Endodermal cell (in vitro differentiated cells): ENCODE data around the gene SRCAP. TPM values are rescaled to one million over a fixed set of nuclear protein-coding genes. Genes with fewer than 3 reads are reported as not detected.
A peak's percentile ranks its signal among the peaks of the same experiment; 100 is the strongest.

Experiments used
- DNase-seq: peaks from one replicate; pipeline ENCODE4 v3.0.0-alpha.2; 2017
- H3K27ac ChIP-seq: 2 replicates; pipeline ENCODE4 v1.5.1; 2013; ENCODE audit warnings: mild to moderate bottlenecking, low read depth, low read length, moderate library complexity
- H3K27me3 ChIP-seq: 2 replicates; pipeline ENCODE4 v1.6.1; 2013; ENCODE audit warnings: mild to moderate bottlenecking, low read length, moderate library complexity; ENCODE audit not compliant: insufficient read depth, control insufficient read depth, poor library complexity, severe bottlenecking
- H3K36me3 ChIP-seq: 2 replicates; pipeline ENCODE4 v1.7.0; 2013; ENCODE audit warnings: mild to moderate bottlenecking, low read length, moderate library complexity; ENCODE audit not compliant: control insufficient read depth, insufficient read depth
- H3K4me1 ChIP-seq: one replicate; pipeline ENCODE4 v1.7.0; 2013; ENCODE audit warnings: low read length; ENCODE audit not compliant: control insufficient read depth, insufficient read depth
- H3K4me3 ChIP-seq: 2 replicates; pipeline ENCODE4 v1.5.1; 2013; ENCODE audit warnings: mild to moderate bottlenecking, low read length, moderate library complexity
- H3K9ac ChIP-seq: 2 replicates; pipeline ENCODE4 v1.6.1; 2013; ENCODE audit warnings: mild to moderate bottlenecking, low read length, moderate library complexity; ENCODE audit not compliant: poor library complexity, severe bottlenecking; ENCODE audit errors: extremely low read depth
- H3K9me3 ChIP-seq: 2 replicates; pipeline ENCODE4 v1.6.1; 2013; ENCODE audit warnings: mild to moderate bottlenecking, low read length, moderate library complexity; ENCODE audit not compliant: control insufficient read depth
- H3K27ac Mint-ChIP-seq: 2 replicates; pipeline ENCODE4 v1.8.0; 2020; ENCODE audit warnings: mixed read lengths
- H3K27me3 Mint-ChIP-seq: 2 replicates; pipeline ENCODE4 v1.8.0; 2021; ENCODE audit warnings: mild to moderate bottlenecking, mixed read lengths; ENCODE audit not compliant: insufficient read depth
- H3K36me3 Mint-ChIP-seq: 2 replicates; pipeline ENCODE4 v1.8.0; 2020; ENCODE audit warnings: low read depth, mixed read lengths
- H3K4me1 Mint-ChIP-seq: 2 replicates; pipeline ENCODE4 v1.8.0; 2020; ENCODE audit warnings: mixed read lengths
- H3K4me3 Mint-ChIP-seq: 2 replicates; pipeline ENCODE4 v1.8.0; 2020; ENCODE audit warnings: mild to moderate bottlenecking, moderate library complexity, mixed read lengths
- H3K9me3 Mint-ChIP-seq: 2 replicates; pipeline ENCODE4 v1.8.0; 2020; ENCODE audit warnings: mild to moderate bottlenecking, mixed read lengths
- CTCF ChIP-seq: fragments of 200-600 bp; sonication (generic); conservative IDR thresholded peaks from 2 replicates; pipeline ENCODE4 v1.5.0; 2021; ENCODE audit warnings: antibody characterized with exemption, mild to moderate bottlenecking
- WGBS, 2 experiments: methylation state at CpG; one replicate each; pipeline versions ENCODE4 v1.1.5 to v1.1.7; 2013; ENCODE audit warnings: missing lambda C conversion rate in 2 of 2, mixed read lengths in 1 of 2; ENCODE audit not compliant: insufficient coverage in 1 of 2, insufficient read length in 1 of 2; 5-methylcytosine and 5-hydroxymethylcytosine counted together
- total RNA-seq, 2 donors: library from RNA; stranded (reverse); fragmentation: NEBNext Ultra II Directional in 1 of 2; extraction: Animal tissue kit (Norgen Biotek cat#: 25700) in 1 of 2; gene quantifications; 2 replicates in 1 of 2; 3 replicates in 1 of 2; pipeline ENCODE4 v1.2.1, GENCODE V29; 2021

The SRCAP gene
- total RNA-seq, 2 donors from 2014 or later: 57.7 to 66.9 TPM

- no peak overlapping the region for H3K27ac ChIP-seq
These were observed 40.3 kb downstream of the SRCAP start for GRCh38 chr16:30738984-30739951.

GRCh38 chr16:30740364-30741251 is 41.6 kb downstream of the SRCAP start:
- no peak overlapping the region for H3K4me3 Mint-ChIP-seq
- H3K4me3 ChIP-seq: no peak overlapping the region
- WGBS, 2 experiments: 83 to 86% methylated on average over 5 to 8 of the region's 8 CpGs

More at GRCh38 chr16:30738984-30739951, 40.3 kb downstream of the SRCAP start:
- no peak overlapping the region for H3K4me3 ChIP-seq
- no peaks in the 10 kb centered on the region for H3K9me3 Mint-ChIP-seq
- H3K36me3 Mint-ChIP-seq: peaks cover 64% of the 10 kb centered on the region
- H3K27ac Mint-ChIP-seq: no peak overlapping the region
- H3K27me3 ChIP-seq: no peaks in the 10 kb centered on the region
- 94 to 98% methylated on average over 15 to 36 of the region's 37 CpGs for WGBS, 2 experiments
- no peaks in the 10 kb centered on the region for H3K4me1 ChIP-seq
- H3K36me3 ChIP-seq: peaks cover 68% of the 10 kb centered on the region
- H3K4me3 Mint-ChIP-seq: no peak overlapping the region
- no peak overlapping the region for H3K9ac ChIP-seq
- H3K4me1 Mint-ChIP-seq: peaks cover 9% of the 10 kb centered on the region
- no peaks in the 10 kb centered on the region for H3K9me3 ChIP-seq
- DNase-seq: no peak
- TF ChIP-seq CTCF: no peak
- no peaks in the 10 kb centered on the region for H3K27me3 Mint-ChIP-seq

More at GRCh38 chr16:30740364-30741251, 41.6 kb downstream of the SRCAP start:
- peak; percentile 91 for DNase-seq
- peaks cover 9% of the 10 kb centered on the region for H3K4me1 Mint-ChIP-seq
- no peaks in the 10 kb centered on the region for H3K27me3 ChIP-seq
- H3K9ac ChIP-seq: no peak overlapping the region
- no peak for TF ChIP-seq CTCF
- H3K27ac ChIP-seq: no peak overlapping the region
- no peaks in the 10 kb centered on the region for H3K4me1 ChIP-seq
- no peaks in the 10 kb centered on the region for H3K9me3 Mint-ChIP-seq
- H3K27ac Mint-ChIP-seq: peak overlapping the region; percentile 73
- no peaks in the 10 kb centered on the region for H3K27me3 Mint-ChIP-seq
- no peaks in the 10 kb centered on the region for H3K9me3 ChIP-seq
- H3K36me3 Mint-ChIP-seq: peaks cover 63% of the 10 kb centered on the region
- H3K36me3 ChIP-seq: peaks cover 74% of the 10 kb centered on the region
